ENCODE results near the gene C2CD5.
A peak's percentile ranks its signal among the peaks of the same experiment; 100 is the strongest.

Gene C2CD5, protein sequence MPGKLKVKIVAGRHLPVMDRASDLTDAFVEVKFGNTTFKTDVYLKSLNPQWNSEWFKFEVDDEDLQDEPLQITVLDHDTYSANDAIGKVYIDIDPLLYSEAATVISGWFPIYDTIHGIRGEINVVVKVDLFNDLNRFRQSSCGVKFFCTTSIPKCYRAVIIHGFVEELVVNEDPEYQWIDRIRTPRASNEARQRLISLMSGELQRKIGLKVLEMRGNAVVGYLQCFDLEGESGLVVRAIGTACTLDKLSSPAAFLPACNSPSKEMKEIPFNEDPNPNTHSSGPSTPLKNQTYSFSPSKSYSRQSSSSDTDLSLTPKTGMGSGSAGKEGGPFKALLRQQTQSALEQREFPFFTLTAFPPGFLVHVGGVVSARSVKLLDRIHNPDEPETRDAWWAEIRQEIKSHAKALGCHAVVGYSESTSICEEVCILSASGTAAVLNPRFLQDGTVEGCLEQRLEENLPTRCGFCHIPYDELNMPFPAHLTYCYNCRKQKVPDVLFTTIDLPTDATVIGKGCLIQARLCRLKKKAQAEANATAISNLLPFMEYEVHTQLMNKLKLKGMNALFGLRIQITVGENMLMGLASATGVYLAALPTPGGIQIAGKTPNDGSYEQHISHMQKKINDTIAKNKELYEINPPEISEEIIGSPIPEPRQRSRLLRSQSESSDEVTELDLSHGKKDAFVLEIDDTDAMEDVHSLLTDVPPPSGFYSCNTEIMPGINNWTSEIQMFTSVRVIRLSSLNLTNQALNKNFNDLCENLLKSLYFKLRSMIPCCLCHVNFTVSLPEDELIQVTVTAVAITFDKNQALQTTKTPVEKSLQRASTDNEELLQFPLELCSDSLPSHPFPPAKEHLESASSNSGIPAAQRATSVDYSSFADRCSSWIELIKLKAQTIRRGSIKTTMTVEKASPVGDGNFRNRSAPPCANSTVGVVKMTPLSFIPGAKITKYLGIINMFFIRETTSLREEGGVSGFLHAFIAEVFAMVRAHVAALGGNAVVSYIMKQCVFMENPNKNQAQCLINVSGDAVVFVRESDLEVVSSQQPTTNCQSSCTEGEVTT

DNA sequence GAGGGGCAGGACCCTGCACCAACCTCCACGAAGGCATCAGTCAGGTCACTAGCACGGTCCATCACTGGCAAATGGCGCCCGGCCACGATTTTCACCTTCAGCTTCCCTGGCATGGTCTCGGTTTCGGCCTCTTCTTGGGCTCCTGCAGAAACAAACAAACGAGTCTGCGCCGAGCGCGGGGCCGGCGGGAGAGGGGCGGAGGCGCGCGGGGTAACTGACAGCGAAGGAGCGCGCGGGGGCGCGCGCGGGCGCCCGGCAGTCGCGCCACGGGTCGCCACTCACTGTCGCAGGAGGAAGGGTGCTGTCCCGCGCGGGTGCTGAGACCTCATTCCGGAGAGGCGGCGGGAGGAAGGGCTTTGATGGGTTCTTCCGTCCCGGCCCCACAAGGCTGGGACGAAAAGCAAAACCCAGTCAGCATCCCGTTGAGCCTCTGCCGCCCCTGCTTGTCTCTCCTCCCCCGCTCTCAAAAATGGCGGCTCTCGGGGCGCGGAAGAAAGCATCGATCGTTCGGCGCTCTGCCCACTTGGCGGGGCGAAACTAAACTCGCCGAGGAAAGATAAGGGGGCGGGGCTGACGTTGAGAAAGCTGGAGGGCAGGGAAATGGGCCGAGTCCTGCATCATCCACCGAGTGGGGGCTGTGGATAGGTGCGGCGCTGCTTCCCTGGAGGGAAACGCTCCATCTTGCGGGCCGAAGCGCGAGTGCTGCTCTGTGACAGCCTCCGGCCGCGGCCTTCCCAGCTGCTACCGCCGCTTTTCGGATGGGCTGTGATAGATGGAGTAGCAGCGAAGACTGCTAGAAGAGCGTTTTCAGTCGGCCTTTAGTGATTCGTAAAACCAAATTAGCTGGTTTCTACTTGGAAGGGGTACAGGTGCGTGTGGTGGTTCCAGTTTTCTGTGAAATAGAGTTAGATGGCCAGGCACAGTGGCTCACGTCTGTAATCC is at the start of gene C2CD5:
Gene C2CD5 (minus strand): TSS at position 505 of the 942 bp plus-strand sequence. CDS start 392 bp downstream, at position 113.
- H3K9me3 ChIP-seq (ENCODE audit: control insufficient read depth in 1 of 2, low read length in 2 of 2) = no peaks in the 10 kb centered on the region
- peak within 1 kb of the TSS; percentile 86 to 97 for H3K4me3 ChIP-seq (ENCODE audit: low read depth in 1 of 2, low read length in 2 of 2)
- H3K4me1 ChIP-seq (ENCODE audit: control insufficient read depth in 1 of 2, insufficient read depth in 2 of 2, low read length in 2 of 2) = peaks cover 10 to 22% of the 10 kb centered on the region in 2 donors
- H3K27ac ChIP-seq (ENCODE audit: low read length) = peak within 1 kb of the TSS; percentile 82
- no peaks in the 10 kb centered on the region for H3K36me3 ChIP-seq (ENCODE audit: control insufficient read depth in 1 of 2, insufficient read depth in 2 of 2, low read length in 2 of 2)
- no peaks in the 10 kb centered on the region for H3K27me3 ChIP-seq (ENCODE audit: low read depth, low read length)

DNA sequence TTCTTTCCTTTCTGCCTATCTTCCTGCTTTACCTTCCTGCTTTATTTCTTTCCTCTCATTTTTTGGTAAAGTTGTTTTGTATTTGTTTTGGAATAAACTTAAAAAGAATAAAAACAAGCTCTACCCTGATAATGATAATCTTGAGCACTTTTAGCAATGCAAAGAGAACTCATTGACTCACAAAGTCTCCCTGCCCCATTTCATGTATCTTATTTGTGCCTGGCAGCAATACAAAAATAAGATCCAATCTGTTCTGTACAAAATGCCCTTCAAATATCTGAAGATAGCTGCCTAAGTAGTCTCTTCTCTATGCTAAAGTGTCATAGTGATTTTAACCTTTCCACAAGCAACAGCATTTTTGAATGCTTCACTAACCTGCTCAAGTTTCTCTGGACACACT is 49.5 kb upstream of the C2CD5 start:
- Histone ChIP-seq H3K27me3 (ENCODE audit: low read depth, low read length) (no peaks in the 10 kb centered on the region), H3K4me1 (ENCODE audit: control insufficient read depth in 1 of 2, insufficient read depth in 2 of 2, low read length in 2 of 2) (no peaks in the 10 kb centered on the region), H3K27ac (ENCODE audit: low read length) (no peak overlapping the region), H3K9me3 (ENCODE audit: control insufficient read depth in 1 of 2, low read length in 2 of 2) (no peaks in the 10 kb centered on the region), H3K4me3 (ENCODE audit: low read depth in 1 of 2, low read length in 2 of 2) (no peak overlapping the region), H3K36me3 (ENCODE audit: control insufficient read depth in 1 of 2, insufficient read depth in 2 of 2, low read length in 2 of 2) (no peaks in the 10 kb centered on the region)

DNA sequence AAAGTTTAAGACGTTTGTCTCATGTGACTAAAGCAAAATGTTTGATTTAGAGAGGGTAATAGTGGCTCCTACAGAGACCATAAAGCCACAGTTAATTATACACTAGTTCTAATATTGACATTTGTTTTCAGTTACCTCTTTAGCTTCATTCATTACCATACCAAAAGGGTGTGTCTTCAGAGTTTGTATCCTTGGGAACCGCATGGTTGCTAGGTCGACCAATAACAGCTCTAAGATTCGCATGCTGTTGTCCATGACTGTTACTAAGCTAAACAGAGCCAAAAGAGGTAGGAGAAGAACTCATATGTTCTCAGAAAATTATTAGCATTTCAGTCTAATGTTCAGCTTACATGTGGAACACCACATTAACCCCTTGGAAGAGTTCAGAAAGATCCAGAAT is 44.5 kb upstream of the C2CD5 start:
- Histone ChIP-seq H3K9me3 (ENCODE audit: control insufficient read depth in 1 of 2, low read length in 2 of 2) (no peaks in the 10 kb centered on the region), H3K36me3 (ENCODE audit: control insufficient read depth in 1 of 2, insufficient read depth in 2 of 2, low read length in 2 of 2) (no peaks in the 10 kb centered on the region), H3K27me3 (ENCODE audit: low read depth, low read length) (no peaks in the 10 kb centered on the region), H3K4me3 (ENCODE audit: low read depth in 1 of 2, low read length in 2 of 2) (no peak overlapping the region), H3K4me1 (ENCODE audit: control insufficient read depth in 1 of 2, insufficient read depth in 2 of 2, low read length in 2 of 2) (no peaks in the 10 kb centered on the region), H3K27ac (ENCODE audit: low read length) (no peak overlapping the region)

DNA sequence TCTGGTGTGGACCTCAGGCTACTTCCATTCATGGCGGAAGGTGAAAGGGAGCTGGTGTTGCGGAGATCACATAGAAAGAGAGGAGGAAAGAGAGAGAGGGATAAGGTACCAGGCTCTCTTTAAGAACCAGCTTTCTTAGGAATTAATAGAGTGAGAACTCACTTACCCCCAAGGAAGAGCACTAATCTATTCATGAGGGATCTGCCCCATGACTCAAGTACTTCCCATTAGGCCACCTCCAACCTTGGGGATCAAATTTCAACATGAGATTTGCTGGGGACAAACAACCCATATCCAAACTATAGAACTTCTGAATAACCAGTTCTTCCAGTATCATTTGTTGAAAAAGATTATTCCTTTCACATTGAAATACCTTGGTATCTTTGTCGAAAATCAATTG is 34.0 kb upstream of the C2CD5 start:
- no peaks in the 10 kb centered on the region for H3K4me1 ChIP-seq (ENCODE audit: control insufficient read depth in 1 of 2, insufficient read depth in 2 of 2, low read length in 2 of 2)
- no peak overlapping the region for H3K4me3 ChIP-seq (ENCODE audit: low read depth in 1 of 2, low read length in 2 of 2)
- no peaks in the 10 kb centered on the region for H3K36me3 ChIP-seq (ENCODE audit: control insufficient read depth in 1 of 2, insufficient read depth in 2 of 2, low read length in 2 of 2)
- H3K27me3 ChIP-seq (ENCODE audit: low read depth, low read length) = no peaks in the 10 kb centered on the region
- H3K9me3 ChIP-seq (ENCODE audit: control insufficient read depth in 1 of 2, low read length in 2 of 2) = no peaks in the 10 kb centered on the region
- H3K27ac ChIP-seq (ENCODE audit: low read length) = no peak overlapping the region

DNA sequence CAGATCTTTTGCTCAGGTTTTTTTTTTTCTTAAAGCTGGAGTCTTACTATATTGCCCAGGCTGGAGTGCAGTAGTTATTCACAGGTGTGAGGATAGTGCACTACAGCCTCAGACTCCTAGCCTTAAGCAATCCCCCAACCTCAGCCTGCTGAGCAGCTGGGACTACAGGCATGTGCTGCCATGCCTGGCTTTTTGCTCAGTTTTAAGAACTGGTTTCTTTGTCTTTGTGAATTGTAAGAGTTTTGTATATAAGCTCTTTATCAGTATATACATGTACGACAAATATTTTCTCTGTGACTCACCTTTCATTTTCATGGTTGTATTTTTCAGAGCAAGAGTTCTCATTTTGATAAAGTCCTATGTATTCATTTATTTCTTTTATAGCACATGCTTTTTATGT is 33.3 kb upstream of the C2CD5 start:
- Histone ChIP-seq H3K4me1 (ENCODE audit: control insufficient read depth in 1 of 2, insufficient read depth in 2 of 2, low read length in 2 of 2) (no peaks in the 10 kb centered on the region), H3K4me3 (ENCODE audit: low read depth in 1 of 2, low read length in 2 of 2) (no peak overlapping the region), H3K27ac (ENCODE audit: low read length) (no peak overlapping the region)

DNA sequence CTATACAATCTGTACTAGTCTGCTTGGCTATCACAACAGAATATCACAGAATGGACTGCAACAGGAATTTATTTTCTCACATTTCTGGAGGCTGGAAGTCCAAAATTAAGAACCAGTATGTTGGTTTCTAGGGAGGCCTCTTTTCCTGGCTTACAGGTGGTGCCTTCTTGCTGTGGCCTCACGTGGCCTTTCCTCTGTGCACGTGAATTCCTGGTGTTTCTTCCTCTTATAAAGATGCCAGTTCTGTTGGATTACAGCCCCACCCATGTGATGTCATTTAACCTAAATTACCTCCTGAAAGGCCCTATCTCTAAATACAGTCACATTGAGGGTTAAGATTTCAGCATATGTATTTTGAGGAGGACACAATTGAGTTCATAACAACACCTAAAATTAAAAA is 32.1 kb upstream of the C2CD5 start:
- Histone ChIP-seq H3K36me3 (ENCODE audit: control insufficient read depth in 1 of 2, insufficient read depth in 2 of 2, low read length in 2 of 2) (no peaks in the 10 kb centered on the region), H3K9me3 (ENCODE audit: control insufficient read depth in 1 of 2, low read length in 2 of 2) (no peaks in the 10 kb centered on the region), H3K27me3 (ENCODE audit: low read depth, low read length) (no peaks in the 10 kb centered on the region), H3K4me3 (ENCODE audit: low read depth in 1 of 2, low read length in 2 of 2) (no peak overlapping the region), H3K4me1 (ENCODE audit: control insufficient read depth in 1 of 2, insufficient read depth in 2 of 2, low read length in 2 of 2) (no peaks in the 10 kb centered on the region), H3K27ac (ENCODE audit: low read length) (no peak overlapping the region)

More for the DNA sequence above, 33.3 kb upstream of the C2CD5 start:
- H3K9me3 ChIP-seq (ENCODE audit: control insufficient read depth in 1 of 2, low read length in 2 of 2) = no peaks in the 10 kb centered on the region
- H3K36me3 ChIP-seq (ENCODE audit: control insufficient read depth in 1 of 2, insufficient read depth in 2 of 2, low read length in 2 of 2) = no peaks in the 10 kb centered on the region
- no peaks in the 10 kb centered on the region for H3K27me3 ChIP-seq (ENCODE audit: low read depth, low read length)

DNA sequence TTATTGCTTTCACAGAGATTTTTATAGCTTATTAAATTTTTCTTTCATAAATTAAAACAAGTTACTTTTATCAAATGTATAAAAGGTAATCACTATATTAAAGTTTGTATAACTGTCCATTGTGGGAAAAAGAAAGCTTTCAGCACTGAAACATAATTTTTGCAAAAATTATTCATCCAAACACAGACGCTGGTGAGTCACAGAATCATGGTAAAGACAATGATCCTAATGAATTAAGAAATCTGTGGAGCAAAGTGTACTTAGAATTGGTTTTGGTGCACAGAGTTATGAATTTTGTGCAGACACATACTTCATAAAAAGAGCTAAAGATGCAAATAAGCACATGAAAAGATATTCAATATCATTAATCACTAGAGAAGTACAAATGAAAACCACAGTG is 31.7 kb upstream of the C2CD5 start:
- no peaks in the 10 kb centered on the region for H3K4me1 ChIP-seq (ENCODE audit: control insufficient read depth in 1 of 2, insufficient read depth in 2 of 2, low read length in 2 of 2)
- H3K27me3 ChIP-seq (ENCODE audit: low read depth, low read length) = no peaks in the 10 kb centered on the region
- H3K36me3 ChIP-seq (ENCODE audit: control insufficient read depth in 1 of 2, insufficient read depth in 2 of 2, low read length in 2 of 2) = no peaks in the 10 kb centered on the region
- no peak overlapping the region for H3K4me3 ChIP-seq (ENCODE audit: low read depth in 1 of 2, low read length in 2 of 2)
- no peak overlapping the region for H3K27ac ChIP-seq (ENCODE audit: low read length)
- H3K9me3 ChIP-seq (ENCODE audit: control insufficient read depth in 1 of 2, low read length in 2 of 2) = no peaks in the 10 kb centered on the region

DNA sequence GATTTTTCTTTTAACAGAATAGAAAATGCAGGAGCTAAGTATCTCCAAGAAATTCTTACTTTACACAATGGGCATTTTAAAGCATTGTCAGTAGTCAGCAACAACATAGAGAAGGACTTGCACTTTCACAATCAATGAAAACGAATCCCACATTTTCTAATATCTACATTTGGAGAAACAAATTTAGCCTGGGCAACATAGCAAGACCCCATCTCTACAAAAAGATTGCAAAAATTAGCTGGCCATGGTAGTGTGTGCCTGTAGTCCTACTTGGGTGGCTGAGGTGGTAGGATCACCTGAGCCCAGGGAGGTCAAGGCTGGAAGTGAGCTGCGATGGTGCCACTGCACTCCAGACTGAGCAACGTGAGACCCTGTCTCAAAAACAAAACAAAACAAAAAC is 30.6 kb upstream of the C2CD5 start:
- H3K4me3 ChIP-seq (ENCODE audit: low read depth in 1 of 2, low read length in 2 of 2) = no peak overlapping the region
- no peaks in the 10 kb centered on the region for H3K27me3 ChIP-seq (ENCODE audit: low read depth, low read length)
- H3K4me1 ChIP-seq (ENCODE audit: control insufficient read depth in 1 of 2, insufficient read depth in 2 of 2, low read length in 2 of 2) = no peaks in the 10 kb centered on the region
- H3K9me3 ChIP-seq (ENCODE audit: control insufficient read depth in 1 of 2, low read length in 2 of 2) = no peaks in the 10 kb centered on the region
- H3K27ac ChIP-seq (ENCODE audit: low read length) = no peak overlapping the region
- H3K36me3 ChIP-seq (ENCODE audit: control insufficient read depth in 1 of 2, insufficient read depth in 2 of 2, low read length in 2 of 2) = no peaks in the 10 kb centered on the region

DNA sequence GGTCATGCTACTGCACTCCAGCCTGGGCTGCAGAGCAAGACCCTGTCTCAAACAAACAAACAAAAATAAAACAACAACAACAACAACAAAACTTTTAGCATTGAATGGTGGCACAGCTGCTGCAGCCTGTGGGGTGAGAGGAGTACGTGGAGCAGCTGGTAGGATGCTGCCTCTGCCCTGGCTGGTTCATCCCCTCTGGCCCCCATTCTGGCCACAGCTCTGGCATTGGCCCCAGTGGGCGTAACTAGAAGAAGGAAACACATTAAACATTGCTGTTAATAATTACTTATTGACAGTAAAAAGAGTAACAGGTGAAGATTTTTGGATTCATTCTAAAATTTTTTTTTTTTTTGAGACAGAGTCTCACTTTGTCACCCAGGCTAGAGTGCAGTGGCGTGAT is 28.8 kb upstream of the C2CD5 start:
- Histone ChIP-seq H3K27ac (ENCODE audit: low read length) (no peak overlapping the region), H3K36me3 (ENCODE audit: control insufficient read depth in 1 of 2, insufficient read depth in 2 of 2, low read length in 2 of 2) (no peaks in the 10 kb centered on the region), H3K4me3 (ENCODE audit: low read depth in 1 of 2, low read length in 2 of 2) (no peak overlapping the region), H3K4me1 (ENCODE audit: control insufficient read depth in 1 of 2, insufficient read depth in 2 of 2, low read length in 2 of 2) (no peaks in the 10 kb centered on the region), H3K27me3 (ENCODE audit: low read depth, low read length) (no peaks in the 10 kb centered on the region), H3K9me3 (ENCODE audit: control insufficient read depth in 1 of 2, low read length in 2 of 2) (no peaks in the 10 kb centered on the region)

DNA sequence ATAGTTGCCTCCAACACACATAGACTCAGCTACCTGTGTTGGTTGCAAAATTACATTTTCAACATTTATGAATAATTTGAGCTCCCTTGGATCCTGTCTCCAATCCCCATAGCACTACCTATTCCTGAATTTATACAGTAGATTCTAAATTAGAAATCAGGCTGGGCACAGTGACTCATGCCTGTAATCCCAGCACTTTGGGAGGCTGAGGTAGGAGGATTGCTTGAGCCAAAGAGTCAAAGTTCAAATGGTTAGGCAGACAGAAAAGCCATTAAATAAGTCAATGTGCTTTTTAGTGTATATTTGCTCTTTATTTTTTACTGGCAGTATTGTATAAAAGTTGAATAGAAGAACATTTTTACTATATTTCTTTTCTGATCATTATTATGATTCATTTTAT is 24.9 kb upstream of the C2CD5 start:
- Histone ChIP-seq H3K36me3 (ENCODE audit: control insufficient read depth in 1 of 2, insufficient read depth in 2 of 2, low read length in 2 of 2) (no peaks in the 10 kb centered on the region), H3K27me3 (ENCODE audit: low read depth, low read length) (no peaks in the 10 kb centered on the region), H3K4me3 (ENCODE audit: low read depth in 1 of 2, low read length in 2 of 2) (no peak overlapping the region), H3K27ac (ENCODE audit: low read length) (no peak overlapping the region), H3K9me3 (ENCODE audit: control insufficient read depth in 1 of 2, low read length in 2 of 2) (no peaks in the 10 kb centered on the region), H3K4me1 (ENCODE audit: control insufficient read depth in 1 of 2, insufficient read depth in 2 of 2, low read length in 2 of 2) (no peaks in the 10 kb centered on the region)
